Head of caudate nucleus (tissue), 42 donors: ENCODE measurements around the gene TPD52L2.
A peak's percentile ranks its signal among the peaks of the same experiment; 100 is the strongest.
"Not testable (repeated sequence)": the region's sequence is repeated elsewhere in the genome, so short reads cannot be mapped to it uniquely, and the experiment has no call there.

Experiments
- DNase-seq, 42 donors: peaks; one replicate each; pipeline versions ENCODE4 v3.0.0 to v3.0.0-alpha.2; 2020 to 2021; ENCODE audit warnings: mixed read lengths in 7 of 42
- intact Hi-C: fragments of 100-400 bp; cut with DNase I; formaldehyde crosslinking; loops from one replicate; pipeline ENCODE4 v1.15.0; 2022

Gene TPD52L2

GRCh38 chr20:63864545-63864977 is 509 bp upstream of the TPD52L2 start:
- intact Hi-C loops, result no loop called here

GRCh38 chr20:63867042-63867441 is 2.0 kb downstream of the TPD52L2 start:
- intact Hi-C loops, DNase-seq: not testable (repeated sequence)

More at GRCh38 chr20:63864545-63864977, 509 bp upstream of the TPD52L2 start:
- no peak for DNase-seq

- intact Hi-C loops, result no loop called here
- no peak for DNase-seq
Observed at GRCh38 chr20:63868264-63868663, 3.2 kb downstream of the TPD52L2 start.

GRCh38 chr20:63873477-63873971 is 8.5 kb downstream of the TPD52L2 start:
- intact Hi-C loops, result no loop called here
- DNase-seq, result peak in 17 of 42 donors; percentile 29 to 71 (median 42)

GRCh38 chr20:63874241-63874640 is 9.2 kb downstream of the TPD52L2 start:
- intact Hi-C loops, DNase-seq: not testable (repeated sequence)

- intact Hi-C loops, result no loop called here
- no peak for DNase-seq
Observed at GRCh38 chr20:63876489-63877036, 11.5 kb downstream of the TPD52L2 start.

- intact Hi-C loops, result no loop called here
- no peak for DNase-seq
Observed at GRCh38 chr20:63877755-63878470, 12.8 kb downstream of the TPD52L2 start.

- DNase-seq, result no peak
- intact Hi-C loops, result no loop called here
Observed at GRCh38 chr20:63878899-63879663, 14.0 kb downstream of the TPD52L2 start.

GRCh38 chr20:63880901-63881300 is 15.8 kb downstream of the TPD52L2 start:
- intact Hi-C loops, DNase-seq: not testable (repeated sequence)

- intact Hi-C loops, result no loop called here
- DNase-seq, result no peak
Observed at GRCh38 chr20:63881451-63882226, 16.6 kb downstream of the TPD52L2 start.

- DNase-seq, result no peak
- intact Hi-C loops, result no loop called here
Observed at GRCh38 chr20:63882257-63883200, 17.5 kb downstream of the TPD52L2 start.

GRCh38 chr20:63883201-63883593 is 18.1 kb downstream of the TPD52L2 start:
- intact Hi-C loops, result no loop called here
- DNase-seq, result no peak

GRCh38 chr20:63884506-63885263 is 19.6 kb downstream of the TPD52L2 start:
- peak in 1 of 42 donors; percentile 20 for DNase-seq
- intact Hi-C loops, result no loop called here

GRCh38 chr20:63885264-63886053 is 20.4 kb downstream of the TPD52L2 start:
- intact Hi-C loops, result no loop called here
- DNase-seq, result no peak

- DNase-seq, result no peak
Observed at GRCh38 chr20:63886054-63886419, 21.0 kb downstream of the TPD52L2 start.

GRCh38 chr20:63886921-63887320 is 21.9 kb downstream of the TPD52L2 start:
- intact Hi-C loops, result no loop called here

More at GRCh38 chr20:63886054-63886419, 21.0 kb downstream of the TPD52L2 start:
- intact Hi-C loops, result no loop called here

More at GRCh38 chr20:63886921-63887320, 21.9 kb downstream of the TPD52L2 start:
- no peak for DNase-seq
